K562 (cell line): ENCODE results near the gene RPS17. TPM values are rescaled to one million over a fixed set of nuclear protein-coding genes. Genes with fewer than 3 reads are reported as not detected.

Experiments used
- ATAC-seq: fragments of 200-7000 bp; cut with Tn5 transposase; 3 replicates; pipeline ENCODE4 v1.9.1; 2020; ENCODE audit warnings: moderate library complexity
- BruUV-seq: library from RNA; stranded (reverse); fragments of 400-500 nt; replicated peaks from 2 replicates; lab custom pipeline; 2021; lab: Mats Ljungman, UMichigan
- CTCF ChIA-PET: fragments of 300-600 bp; formaldehyde crosslinking; extraction: SDS; loops from one replicate; lab custom pipeline; 2021; ENCODE audit warnings: low intra/inter-chr PET ratio; lab: Yijun Ruan, JAX
- POLR2A ChIA-PET: fragments of 300-600, 350-650 bp; sonication (Branson Sonifier 250); formaldehyde crosslinking; extraction: SDS; loops from one replicate; lab custom pipeline; 2021; ENCODE audit warnings: antibody characterized with exemption, inconsistent platforms; lab: Yijun Ruan, JAX
- DNase-seq, 4 experiments: peaks; one replicate each; pipeline versions ENCODE4 v3.0.0 to v3.0.0-alpha.2; 2011 to 2018; ENCODE audit warnings: low spot score in 3 of 4, mixed read lengths in 3 of 4; ENCODE audit errors: extremely low read depth in 1 of 4
- FAIRE-seq: peaks from 2 replicates; lab custom pipeline; 2011; peaks lifted over from hg19 to GRCh38; lab: Jason Lieb, UNC
- H2AFZ ChIP-seq: 2 replicates; pipeline ENCODE4 v1.6.0; 2011; ENCODE audit warnings: low read depth, low read length, control low read depth, inconsistent platforms
- H3K27ac ChIP-seq: fragments of 200-600 bp; 3 replicates; pipeline ENCODE4 v1.8.0; 2011; ENCODE audit warnings: low read depth, mild to moderate bottlenecking, control low read depth, inconsistent platforms, low read length, moderate library complexity, mixed read lengths; ENCODE audit errors: extremely low read depth
- H3K27me3 ChIP-seq, 2 experiments: fragments of 300-600 bp in 1 of 2; 2 replicates in 1 of 2; 3 replicates in 1 of 2; pipeline versions ENCODE4 v1.6.0 to v1.8.0; 2011; ENCODE audit warnings: inconsistent platforms in 2 of 2, low read length in 2 of 2, mild to moderate bottlenecking in 1 of 2, mixed read lengths in 1 of 2, moderate library complexity in 1 of 2; ENCODE audit not compliant: control insufficient read depth in 2 of 2, insufficient read depth in 2 of 2
- H3K36me3 ChIP-seq: fragments of 300-600 bp; 3 replicates; pipeline ENCODE4 v1.8.0; 2011; ENCODE audit warnings: mild to moderate bottlenecking, low read length, inconsistent platforms; ENCODE audit not compliant: control insufficient read depth, insufficient read depth
- H3K4me1 ChIP-seq, 2 experiments: fragments of 200-600 bp in 1 of 2; replicated peaks in 1 of 2; 2 replicates in 1 of 2; 3 replicates in 1 of 2; pipeline versions ENCODE4 v1.5.1 to v1.8.0; 2011; ENCODE audit warnings: inconsistent platforms in 2 of 2, low read length in 2 of 2, mild to moderate bottlenecking in 1 of 2, mixed read lengths in 1 of 2, moderate library complexity in 1 of 2; ENCODE audit not compliant: control insufficient read depth in 2 of 2, insufficient read depth in 2 of 2
- H3K4me2 ChIP-seq: 2 replicates; pipeline ENCODE4 v1.6.1; 2011; ENCODE audit warnings: low read length, control low read depth, inconsistent platforms, mixed read lengths; ENCODE audit not compliant: insufficient read depth
- H3K4me3 ChIP-seq: fragments of 200-600 bp; sonication (generic), shearing (Covaris generic); 2 replicates; pipeline ENCODE4 v1.5.1; 2016; ENCODE audit warnings: control low read depth, inconsistent platforms
- H3K79me2 ChIP-seq: fragments of 200-600 bp; 3 replicates; pipeline ENCODE4 v1.8.0; 2011; ENCODE audit warnings: low read length, inconsistent platforms; ENCODE audit not compliant: control insufficient read depth, insufficient read depth
- H3K9ac ChIP-seq, 2 experiments: 2 replicates each; pipeline versions ENCODE4 v1.6.0 to v1.6.1; 2011; ENCODE audit warnings: low read depth in 2 of 2, low read length in 2 of 2, control low read depth in 1 of 2, inconsistent platforms in 1 of 2, mild to moderate bottlenecking in 1 of 2, mixed read lengths in 1 of 2; ENCODE audit not compliant: insufficient read depth in 1 of 2
- H3K9me1 ChIP-seq: one replicate; pipeline ENCODE4 v1.6.0; 2011; ENCODE audit warnings: inconsistent platforms, mild to moderate bottlenecking, low read length, moderate library complexity; ENCODE audit not compliant: control insufficient read depth, insufficient read depth
- H3K9me3 ChIP-seq: replicated peaks from 2 replicates; pipeline ENCODE4 v1.5.1; 2011; ENCODE audit warnings: low read depth, low read length, inconsistent platforms; ENCODE audit not compliant: control insufficient read depth, insufficient read depth
- H4K20me1 ChIP-seq: replicated peaks from 2 replicates; pipeline ENCODE4 v1.6.1; 2011; ENCODE audit warnings: low read length, inconsistent platforms, mixed read lengths; ENCODE audit not compliant: control insufficient read depth, insufficient read depth
- LARP7 ChIP-seq: fragments of 450-650 bp; IDR thresholded peaks from 2 replicates; pipeline ENCODE4 v1.6.1; 2016
- MXI1 ChIP-seq: IDR thresholded peaks from 2 replicates; pipeline ENCODE4 v1.6.1; 2011; ENCODE audit warnings: low read depth, mild to moderate bottlenecking, improper control_type of control experiment, low read length
- NRF1 ChIP-seq, 2 experiments: fragments of 450-650 bp; IDR thresholded peaks in 1 of 2; conservative IDR thresholded peaks in 1 of 2; 2 replicates each; pipeline ENCODE4 v1.6.1; 2014; ENCODE audit warnings: mild to moderate bottlenecking in 2 of 2
- POU5F1 ChIP-seq: fragments of 150-350 bp; IDR thresholded peaks from 2 replicates; pipeline ENCODE4 v1.6.1; 2014; ENCODE audit warnings: borderline replicate concordance, low read length, low read depth, mild to moderate bottlenecking; ENCODE audit not compliant: partially characterized antibody
- SIN3B ChIP-seq: fragments of 450-650 bp; IDR thresholded peaks from 2 replicates; pipeline ENCODE4 v1.6.1; 2017; ENCODE audit warnings: low read depth, mild to moderate bottlenecking, moderate library complexity
- WGBS: fragments of 100-300 bp; shearing (Covaris generic); methylation state at CpG from one replicate; pipeline ENCODE4 v1.1.6; 2016; ENCODE audit warnings: low coverage, mixed read lengths; ENCODE audit not compliant: insufficient coverage; ENCODE audit errors: missing lambda C conversion rate; 5-methylcytosine and 5-hydroxymethylcytosine counted together
- in situ Hi-C: fragments of 300-500 bp; cut with MboI; formaldehyde crosslinking; loops from 4 replicates; pipeline ENCODE4 v1.15.0; 2018; ENCODE audit warnings: inconsistent platforms, mixed read lengths
- intact Hi-C: fragments of 100-400 bp; cut with micrococcal nuclease; formaldehyde crosslinking; loops from 2 replicates; pipeline ENCODE4 v1.14.2; 2022
- polyA plus RNA-seq, 8 experiments: library from polyadenylated mRNA; depleted of rRNA in 4 of 8; stranded (reverse) in 5 of 8; unstranded in 3 of 8; fragments of >200 nt; fragmentation: Nextera tagmentation in 2 of 8; fragmentation: Illumina TruSeq in 1 of 8; extraction: Ambion mirVana in 2 of 8; extraction: Trizol in 1 of 8; gene quantifications; 2 replicates each; pipeline versions ENCODE4 v1.2.1 to v1.2.3, GENCODE V29; 2011 to 2014; ENCODE audit warnings: inconsistent platforms in 1 of 8, missing spikeins in 1 of 8
- total RNA-seq, 7 experiments: library from RNA; depleted of rRNA in 6 of 7; stranded (reverse); fragments of >200 nt in 6 of 7; fragmentation: Illumina TruSeq in 2 of 7; extraction: Trizol in 2 of 7; gene quantifications; 2 replicates each; pipeline versions ENCODE4 v1.2.1 to v1.2.3, GENCODE V29; 2011 to 2021; ENCODE audit warnings: low replicate concordance in 1 of 7
- TF ChIP-seq, protein P1 (sequence below): fragments of 450-650 bp; IDR thresholded peaks from 2 replicates; pipeline ENCODE4 v1.6.1; 2016; ENCODE audit warnings: antibody characterized with exemption
- TF ChIP-seq, protein P2 (sequence below): fragments of 450-650 bp; IDR thresholded peaks from 2 replicates; pipeline ENCODE4 v1.6.1; 2017; ENCODE audit warnings: antibody characterized with exemption, mild to moderate bottlenecking

Gene RPS17
- total and polyA plus RNA-seq, 9 of the 15 experiments (the other 6 are each of a cell fraction or from before 2014, with no cell fraction given): 1,988 to 6,515 (median 5,229) TPM

DNA sequence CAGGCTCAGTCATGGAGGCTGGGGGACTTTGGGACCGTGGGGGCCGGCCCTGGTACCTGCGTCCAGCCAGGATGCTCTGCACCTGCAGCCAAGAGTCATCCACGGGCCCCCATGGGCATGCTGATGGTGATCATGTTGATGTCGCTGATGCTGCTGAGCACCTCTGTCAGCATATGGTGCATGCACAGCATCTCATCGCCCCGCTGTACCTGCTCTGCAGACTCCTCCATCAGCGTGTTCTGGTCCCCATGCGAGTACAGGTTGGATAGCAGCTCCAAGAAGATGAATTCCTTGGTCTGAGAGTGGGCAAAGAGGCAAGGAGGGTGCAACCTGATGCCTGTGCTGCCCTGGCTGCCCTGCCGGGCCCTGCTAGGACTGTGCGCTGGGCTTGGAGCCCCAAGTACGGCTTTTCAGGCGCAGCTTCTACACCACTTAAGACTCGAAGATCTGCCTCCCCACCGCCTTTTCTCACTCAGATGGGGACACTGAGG lies 7.2 kb downstream of the RPS17 start:
- H3K4me3 ChIP-seq: no peak overlapping the region
- no TSS peak for BruUV-seq
- H3K27ac ChIP-seq: no peak overlapping the region
- FAIRE-seq (no peak), DNase-seq (no peak), ATAC-seq (no peak)
- peaks cover 21% of the 10 kb centered on the region for H3K79me2 ChIP-seq
- H3K4me2 ChIP-seq: no peak overlapping the region
- no peak for TF ChIP-seq LARP7
- TF ChIP-seq NRF1 (conservative IDR thresholded peaks at IDR 0.05 in 1 of 2, IDR thresholded peaks at IDR 0.05 in 1 of 2): no peak
- TF ChIP-seq POU5F1: no peak
- TF ChIP-seq MXI1: no peak
- TF ChIP-seq SIN3B: no peak
- TF ChIP-seq, protein P1, sequence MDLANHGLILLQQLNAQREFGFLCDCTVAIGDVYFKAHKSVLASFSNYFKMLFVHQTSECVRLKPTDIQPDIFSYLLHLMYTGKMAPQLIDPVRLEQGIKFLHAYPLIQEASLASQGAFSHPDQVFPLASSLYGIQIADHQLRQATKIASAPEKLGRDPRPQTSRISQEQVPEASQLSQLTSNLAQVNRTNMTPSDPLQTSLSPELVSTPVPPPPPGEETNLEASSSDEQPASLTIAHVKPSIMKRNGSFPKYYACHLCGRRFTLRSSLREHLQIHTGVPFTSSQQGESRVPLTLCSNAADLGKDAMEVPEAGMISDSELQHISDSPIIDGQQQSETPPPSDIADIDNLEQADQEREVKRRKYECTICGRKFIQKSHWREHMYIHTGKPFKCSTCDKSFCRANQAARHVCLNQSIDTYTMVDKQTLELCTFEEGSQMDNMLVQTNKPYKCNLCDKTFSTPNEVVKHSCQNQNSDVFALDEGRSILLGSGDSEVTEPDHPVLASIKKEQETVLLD: no peak
- TF ChIP-seq, protein P2, sequence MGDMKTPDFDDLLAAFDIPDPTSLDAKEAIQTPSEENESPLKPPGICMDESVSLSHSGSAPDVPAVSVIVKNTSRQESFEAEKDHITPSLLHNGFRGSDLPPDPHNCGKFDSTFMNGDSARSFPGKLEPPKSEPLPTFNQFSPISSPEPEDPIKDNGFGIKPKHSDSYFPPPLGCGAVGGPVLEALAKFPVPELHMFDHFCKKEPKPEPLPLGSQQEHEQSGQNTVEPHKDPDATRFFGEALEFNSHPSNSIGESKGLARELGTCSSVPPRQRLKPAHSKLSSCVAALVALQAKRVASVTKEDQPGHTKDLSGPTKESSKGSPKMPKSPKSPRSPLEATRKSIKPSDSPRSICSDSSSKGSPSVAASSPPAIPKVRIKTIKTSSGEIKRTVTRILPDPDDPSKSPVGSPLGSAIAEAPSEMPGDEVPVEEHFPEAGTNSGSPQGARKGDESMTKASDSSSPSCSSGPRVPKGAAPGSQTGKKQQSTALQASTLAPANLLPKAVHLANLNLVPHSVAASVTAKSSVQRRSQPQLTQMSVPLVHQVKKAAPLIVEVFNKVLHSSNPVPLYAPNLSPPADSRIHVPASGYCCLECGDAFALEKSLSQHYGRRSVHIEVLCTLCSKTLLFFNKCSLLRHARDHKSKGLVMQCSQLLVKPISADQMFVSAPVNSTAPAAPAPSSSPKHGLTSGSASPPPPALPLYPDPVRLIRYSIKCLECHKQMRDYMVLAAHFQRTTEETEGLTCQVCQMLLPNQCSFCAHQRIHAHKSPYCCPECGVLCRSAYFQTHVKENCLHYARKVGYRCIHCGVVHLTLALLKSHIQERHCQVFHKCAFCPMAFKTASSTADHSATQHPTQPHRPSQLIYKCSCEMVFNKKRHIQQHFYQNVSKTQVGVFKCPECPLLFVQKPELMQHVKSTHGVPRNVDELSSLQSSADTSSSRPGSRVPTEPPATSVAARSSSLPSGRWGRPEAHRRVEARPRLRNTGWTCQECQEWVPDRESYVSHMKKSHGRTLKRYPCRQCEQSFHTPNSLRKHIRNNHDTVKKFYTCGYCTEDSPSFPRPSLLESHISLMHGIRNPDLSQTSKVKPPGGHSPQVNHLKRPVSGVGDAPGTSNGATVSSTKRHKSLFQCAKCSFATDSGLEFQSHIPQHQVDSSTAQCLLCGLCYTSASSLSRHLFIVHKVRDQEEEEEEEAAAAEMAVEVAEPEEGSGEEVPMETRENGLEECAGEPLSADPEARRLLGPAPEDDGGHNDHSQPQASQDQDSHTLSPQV: no peak
- H3K27me3 ChIP-seq: no peaks in the 10 kb centered on the region
- in situ Hi-C loops (loop anchor here (5.0 kb wide), 1 partner anchor 469 kb away; no protein-coding TSS in a partner anchor), intact Hi-C loops (no loop called here)
- H3K9me3 ChIP-seq: no peaks in the 10 kb centered on the region
- 89% methylated on average over 15 of the region's 15 CpGs for WGBS
- peaks cover 23% of the 10 kb centered on the region for H4K20me1 ChIP-seq
- no peak overlapping the region for H3K9ac ChIP-seq
- H3K36me3 ChIP-seq: peaks cover 47% of the 10 kb centered on the region
- ChIA-PET POLR2A (no interaction called here), CTCF (no interaction called here)
- H3K4me1 ChIP-seq: peaks cover 14 to 20% of the 10 kb centered on the region in 2 experiments; a peak in 4 of 5 replicates
- no peak overlapping the region for H2AFZ ChIP-seq
- H3K9me1 ChIP-seq: peaks cover 2% of the 10 kb centered on the region
